ENCODE data around the gene BTG2. TPM values are rescaled to one million over a fixed set of nuclear protein-coding genes. Genes with fewer than 3 reads are reported as not detected.

The BTG2 gene
- total RNA-seq, 1 experiment from 2014 or later, result 24.2 TPM

DNA sequence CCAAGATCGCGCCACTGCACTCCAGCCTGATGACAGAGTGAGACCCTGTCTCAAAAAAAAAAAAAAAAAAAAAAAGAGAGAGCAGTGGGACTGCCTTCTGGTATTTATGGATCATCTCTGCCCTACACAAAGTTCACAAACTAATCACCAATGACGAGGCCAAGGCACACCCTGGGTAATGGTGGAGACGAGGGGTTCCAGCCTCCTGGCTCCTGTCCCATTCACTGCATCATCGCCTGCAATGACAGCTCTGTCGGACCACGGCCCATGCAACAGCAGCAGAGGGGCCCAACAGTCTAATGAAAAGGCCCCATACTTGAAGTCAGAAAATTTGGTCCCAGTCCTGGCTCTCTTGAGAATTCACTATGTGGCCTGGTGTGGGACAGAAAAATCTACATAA, 2.9 kb upstream of the BTG2 start:
- Histone ChIP-seq H2AFZ (ENCODE audit: low read depth, low read length, poor library complexity, severe bottlenecking) (no peak overlapping the region), H3K9ac (ENCODE audit: low read length) (no peak overlapping the region), H4K20me1 (ENCODE audit: insufficient read depth) (no peaks in the 10 kb centered on the region), H3K36me3 (ENCODE audit: control insufficient read depth in 1 of 2, insufficient read depth in 2 of 2, low read length in 2 of 2) (peaks cover 0 to 2% of the 10 kb centered on the region in 2 experiments; a peak in 1 of 4 replicates), H3K4me3 (replicated peaks in 1 of 2; ENCODE audit: low read depth in 1 of 2, low read length in 2 of 2) (no peak overlapping the region), H3K27me3 (ENCODE audit: insufficient read depth, low read length) (no peaks in the 10 kb centered on the region), H3K4me1 (ENCODE audit: control insufficient read depth in 1 of 2, insufficient read depth in 2 of 2, low read length in 2 of 2) (peaks cover 12 to 29% of the 10 kb centered on the region in 2 experiments; a peak in 3 of 4 replicates), H3K79me2 (ENCODE audit: insufficient read depth, low read length) (peaks cover 14% of the 10 kb centered on the region; the same call in 1 of the 2 replicates), H3K9me2 (ENCODE audit: insufficient read depth) (no peaks in the 10 kb centered on the region), H3K4me2 (ENCODE audit: low read length) (no peak overlapping the region), H3K9me3 (ENCODE audit: control insufficient read depth in 1 of 2, insufficient read depth in 1 of 2, low read depth in 1 of 2, low read length in 2 of 2) (no peaks in the 10 kb centered on the region), H3K27ac (ENCODE audit: low read depth, low read length) (no peak overlapping the region)
- RAD21 ChIA-PET (ENCODE audit: low non-redundant PET in 1 of 2, low total read pairs in 2 of 2, uncharacterized antibody in 2 of 2, unreplicated experiment in 2 of 2), result no interaction called here
- no TSS peak for BruUV-seq (replicated peaks)
- TF ChIP-seq CEBPB (IDR thresholded peaks at IDR 0.05; ENCODE audit: low read depth) (no peak), SRF (IDR thresholded peaks at IDR 0.05; ENCODE audit: low read depth) (no peak), YY1 (IDR thresholded peaks at IDR 0.05; ENCODE audit: extremely low read depth, insufficient replicate concordance, low read depth, low read length) (no peak), ZNF274 (IDR thresholded peaks at IDR 0.05; ENCODE audit: low read depth, low read length) (no peak)
- CTCF ChIA-PET, result no interaction called here
- intact Hi-C loops (cut with micrococcal nuclease), result no loop called here
- ATAC-seq (no peak), DNase-seq (ENCODE audit: low read depth, low spot score) (no peak)
- POLR2A ChIA-PET, result interaction anchor here (0.6 kb wide), 1 partner anchor 17 kb away, joined by 3 read pairs; no protein-coding TSS in a partner anchor

- TF ChIP-seq POLR2A (IDR thresholded peaks at IDR 0.05; ENCODE audit: borderline replicate concordance, extremely low read depth, insufficient read depth, insufficient read length) (no peak), SP1 (IDR thresholded peaks at IDR 0.05; ENCODE audit: low read depth) (no peak), EZH2phosphoT487 (IDR thresholded peaks at IDR 0.05; ENCODE audit: borderline replicate concordance) (no peak), ZBTB33 (IDR thresholded peaks at IDR 0.05; ENCODE audit: extremely low read depth, insufficient replicate concordance, low read length) (no peak), ATF3 (IDR thresholded peaks at IDR 0.05) (no peak), POLR2AphosphoS5 (IDR thresholded peaks at IDR 0.05; ENCODE audit: low read depth, low read length) (no peak), EZH2 (IDR thresholded peaks at IDR 0.05) (no peak), FOSL1 (IDR thresholded peaks at IDR 0.05; ENCODE audit: low read depth) (no peak), EGR1 (IDR thresholded peaks at IDR 0.05; ENCODE audit: low read depth) (no peak), YY1 (IDR thresholded peaks at IDR 0.05; ENCODE audit: extremely low read depth, insufficient replicate concordance, low read depth, low read length) (no peak)
- TF ChIP-seq, protein P1, sequence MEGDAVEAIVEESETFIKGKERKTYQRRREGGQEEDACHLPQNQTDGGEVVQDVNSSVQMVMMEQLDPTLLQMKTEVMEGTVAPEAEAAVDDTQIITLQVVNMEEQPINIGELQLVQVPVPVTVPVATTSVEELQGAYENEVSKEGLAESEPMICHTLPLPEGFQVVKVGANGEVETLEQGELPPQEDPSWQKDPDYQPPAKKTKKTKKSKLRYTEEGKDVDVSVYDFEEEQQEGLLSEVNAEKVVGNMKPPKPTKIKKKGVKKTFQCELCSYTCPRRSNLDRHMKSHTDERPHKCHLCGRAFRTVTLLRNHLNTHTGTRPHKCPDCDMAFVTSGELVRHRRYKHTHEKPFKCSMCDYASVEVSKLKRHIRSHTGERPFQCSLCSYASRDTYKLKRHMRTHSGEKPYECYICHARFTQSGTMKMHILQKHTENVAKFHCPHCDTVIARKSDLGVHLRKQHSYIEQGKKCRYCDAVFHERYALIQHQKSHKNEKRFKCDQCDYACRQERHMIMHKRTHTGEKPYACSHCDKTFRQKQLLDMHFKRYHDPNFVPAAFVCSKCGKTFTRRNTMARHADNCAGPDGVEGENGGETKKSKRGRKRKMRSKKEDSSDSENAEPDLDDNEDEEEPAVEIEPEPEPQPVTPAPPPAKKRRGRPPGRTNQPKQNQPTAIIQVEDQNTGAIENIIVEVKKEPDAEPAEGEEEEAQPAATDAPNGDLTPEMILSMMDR (IDR thresholded peaks at IDR 0.05 in 2 of 3, conservative IDR thresholded peaks at IDR 0.05 in 1 of 3; ENCODE audit: borderline replicate concordance in 1 of 3, insufficient read depth in 1 of 3, low read depth in 2 of 3, low read length in 2 of 3), result no peak
- intact Hi-C loops (cut with micrococcal nuclease), result no loop called here
- DNase-seq (ENCODE audit: low read depth, low spot score) (no peak), ATAC-seq (no peak)
- no peak overlapping the region for H3K9ac ChIP-seq (ENCODE audit: low read length)
- H3K27ac ChIP-seq (ENCODE audit: low read depth, low read length), result no peak overlapping the region
- ChIA-PET POLR2A (no interaction called here), CTCF (no interaction called here), RAD21 (ENCODE audit: low non-redundant PET in 1 of 2, low total read pairs in 2 of 2, uncharacterized antibody in 2 of 2, unreplicated experiment in 2 of 2) (no interaction called here)
- H3K79me2 ChIP-seq (ENCODE audit: insufficient read depth, low read length), result peaks cover 18% of the 10 kb centered on the region; the same call in 1 of the 2 replicates
- no peaks in the 10 kb centered on the region for H4K20me1 ChIP-seq (ENCODE audit: insufficient read depth)
- no TSS peak for BruUV-seq (replicated peaks)
- no peak overlapping the region for H3K4me3 ChIP-seq (replicated peaks in 1 of 2; ENCODE audit: low read depth in 1 of 2, low read length in 2 of 2)
- H3K4me2 ChIP-seq (ENCODE audit: low read length), result no peak overlapping the region
- H2AFZ ChIP-seq (ENCODE audit: low read depth, low read length, poor library complexity, severe bottlenecking), result no peak overlapping the region
- H3K9me2 ChIP-seq (ENCODE audit: insufficient read depth), result no peaks in the 10 kb centered on the region
- peaks cover 0 to 4% of the 10 kb centered on the region in 2 experiments; a peak in 2 of 4 replicates for H3K36me3 ChIP-seq (ENCODE audit: control insufficient read depth in 1 of 2, insufficient read depth in 2 of 2, low read length in 2 of 2)
- no peaks in the 10 kb centered on the region for H3K9me3 ChIP-seq (ENCODE audit: control insufficient read depth in 1 of 2, insufficient read depth in 1 of 2, low read depth in 1 of 2, low read length in 2 of 2)
- H3K4me1 ChIP-seq (ENCODE audit: control insufficient read depth in 1 of 2, insufficient read depth in 2 of 2, low read length in 2 of 2), result peaks cover 12 to 29% of the 10 kb centered on the region in 2 experiments; a peak in 3 of 4 replicates
- no peaks in the 10 kb centered on the region for H3K27me3 ChIP-seq (ENCODE audit: insufficient read depth, low read length)
Observed at GRCh38 chr1:203302894-203303293, 2.4 kb upstream of the BTG2 start.
